KOPT-K1 (cell line): ENCODE data around the gene RIBC2.
"Not testable (repeated sequence)": the region's sequence is repeated elsewhere in the genome, so short reads cannot be mapped to it uniquely, and the experiment has no call there.

ENCODE experiments used
- H3K27ac ChIP-seq: fragments of 200-600 bp; sonication (generic); 2 replicates; pipeline ENCODE4 v1.5.1; 2016; ENCODE audit warnings: antibody characterized with exemption, mild to moderate bottlenecking, low read depth, low read length; ENCODE audit not compliant: poor library complexity, severe bottlenecking
- H3K36me3 ChIP-seq: fragments of 200-600 bp; sonication (generic); 2 replicates; pipeline ENCODE4 v1.5.1; 2017; ENCODE audit warnings: antibody characterized with exemption, mild to moderate bottlenecking, low read length, moderate library complexity; ENCODE audit not compliant: insufficient read depth
- H3K9me3 ChIP-seq: fragments of 200-600 bp; sonication (generic); 2 replicates; pipeline ENCODE4 v1.5.1; 2017; ENCODE audit warnings: antibody characterized with exemption, low read length, mild to moderate bottlenecking; ENCODE audit not compliant: insufficient read depth, poor library complexity, severe bottlenecking

The RIBC2 gene, protein sequence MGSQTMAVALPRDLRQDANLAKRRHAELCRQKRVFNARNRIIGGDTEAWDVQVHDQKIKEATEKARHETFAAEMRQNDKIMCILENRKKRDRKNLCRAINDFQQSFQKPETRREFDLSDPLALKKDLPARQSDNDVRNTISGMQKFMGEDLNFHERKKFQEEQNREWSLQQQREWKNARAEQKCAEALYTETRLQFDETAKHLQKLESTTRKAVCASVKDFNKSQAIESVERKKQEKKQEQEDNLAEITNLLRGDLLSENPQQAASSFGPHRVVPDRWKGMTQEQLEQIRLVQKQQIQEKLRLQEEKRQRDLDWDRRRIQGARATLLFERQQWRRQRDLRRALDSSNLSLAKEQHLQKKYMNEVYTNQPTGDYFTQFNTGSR

DNA sequence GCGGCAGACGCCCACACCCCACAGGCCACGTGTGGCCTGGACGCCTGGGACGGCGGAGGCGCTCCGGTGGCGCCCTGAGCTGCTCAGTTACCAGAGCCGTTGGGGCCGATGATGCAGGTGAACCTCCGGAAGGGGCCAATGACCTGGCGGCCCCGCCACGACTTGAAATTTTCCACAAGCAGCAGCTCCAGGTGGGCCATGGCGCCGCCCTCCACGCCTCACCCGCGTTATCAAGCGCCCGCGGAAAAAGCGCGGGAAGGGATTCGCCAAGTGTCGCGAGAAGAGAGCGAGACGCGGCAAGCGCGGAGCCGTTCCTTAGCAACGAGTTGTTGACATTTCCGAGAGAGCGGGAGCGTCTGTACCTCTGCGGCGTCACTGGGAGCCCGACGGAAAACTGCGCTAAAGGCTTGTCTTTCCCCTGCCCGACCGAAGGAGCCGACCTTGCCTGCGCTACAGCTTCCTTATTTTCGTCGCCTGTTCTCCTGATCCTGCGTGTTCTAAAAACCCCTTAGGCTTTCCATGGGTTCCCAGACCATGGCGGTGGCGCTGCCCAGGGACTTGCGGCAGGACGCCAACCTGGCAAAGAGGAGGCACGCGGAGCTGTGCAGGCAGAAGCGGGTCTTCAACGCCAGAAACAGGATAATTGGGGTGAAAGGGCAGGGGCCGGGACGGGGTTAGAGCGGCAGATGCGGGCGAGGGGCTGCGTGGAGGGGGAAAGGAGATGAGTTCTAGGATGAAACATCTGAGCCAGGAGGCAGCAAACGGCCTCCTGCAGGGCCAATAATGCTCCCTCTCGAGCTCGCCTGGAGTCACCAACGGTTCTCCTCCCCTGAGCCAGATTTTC is at the start of gene RIBC2, which contains the start of gene SMC1B:
TSS of gene RIBC2 (plus strand) at position 326 of the 844 bp plus-strand sequence. CDS start at position 520, 194 bp downstream.
TSS of gene SMC1B (minus strand) at position 232 of the 844 bp plus-strand sequence. CDS start at position 200, 32 bp downstream.
- no peak within 1 kb of the TSS for H3K27ac ChIP-seq
- no peaks in the 10 kb centered on the region for H3K36me3 ChIP-seq
- no peaks in the 10 kb centered on the region for H3K9me3 ChIP-seq

DNA sequence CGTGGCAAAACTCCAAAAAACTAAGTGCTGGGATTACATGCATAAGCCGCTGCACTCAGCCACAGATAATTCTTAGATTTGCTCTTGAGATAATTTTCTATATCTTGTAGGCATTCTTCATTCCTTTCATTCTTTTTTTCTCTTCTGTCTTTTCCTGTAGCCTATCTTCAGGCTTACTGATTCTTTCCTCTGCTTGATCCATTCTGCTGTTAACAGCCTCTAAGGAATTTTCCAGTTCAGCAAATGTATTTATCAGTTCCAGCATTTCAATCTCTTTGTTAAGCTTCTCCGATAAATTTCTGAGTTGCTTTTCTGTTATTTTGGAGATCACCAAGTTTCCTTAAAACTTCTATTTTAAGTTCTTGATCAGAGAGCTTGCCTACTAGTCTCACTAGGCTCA is 46.8 kb upstream of the RIBC2 start:
- H3K27ac ChIP-seq, result no peak overlapping the region
- H3K36me3 ChIP-seq, result no peaks in the 10 kb centered on the region
- peaks cover 19% of the 10 kb centered on the region for H3K9me3 ChIP-seq

DNA sequence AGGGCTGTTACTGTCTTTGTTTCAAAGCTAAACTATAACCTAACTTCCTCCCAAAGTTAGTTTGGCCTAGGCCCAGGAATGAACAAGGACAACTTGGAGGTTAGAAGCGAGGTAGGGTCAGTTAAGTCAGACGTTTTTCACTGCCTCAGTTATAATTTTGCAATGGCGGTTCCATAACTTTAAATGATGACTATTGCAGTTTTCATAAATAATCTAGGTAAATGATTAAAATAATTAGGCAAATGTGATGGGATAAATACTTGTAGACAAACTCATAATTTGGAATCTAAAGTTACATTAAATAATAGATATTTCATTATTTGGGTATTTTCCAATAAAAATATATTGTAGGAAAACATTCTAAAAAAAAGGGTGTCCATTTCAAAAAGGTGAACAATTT is 39.9 kb upstream of the RIBC2 start:
- H3K27ac ChIP-seq, H3K36me3 ChIP-seq, H3K9me3 ChIP-seq: not testable (repeated sequence)

DNA sequence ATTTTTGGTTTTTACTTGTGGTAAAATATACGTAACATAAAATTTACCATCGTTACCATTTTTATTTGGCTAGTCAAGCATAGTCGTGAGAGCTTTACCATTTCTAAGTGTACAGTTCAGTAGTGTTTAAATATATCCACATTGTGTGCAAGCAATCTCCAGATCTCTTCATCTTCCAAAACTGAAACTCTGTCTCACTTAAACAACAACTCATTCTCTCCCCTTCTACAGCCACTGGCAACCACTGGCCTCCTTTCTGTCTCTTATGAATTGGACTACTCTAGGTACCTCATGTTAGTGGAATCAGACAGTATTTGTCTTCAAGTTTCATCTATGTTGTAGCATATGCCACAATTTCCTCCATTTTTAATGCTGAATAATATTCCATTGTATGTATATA is 37.5 kb upstream of the RIBC2 start:
- H3K36me3 ChIP-seq, result no peaks in the 10 kb centered on the region
- no peaks in the 10 kb centered on the region for H3K9me3 ChIP-seq
- H3K27ac ChIP-seq, result no peak overlapping the region

DNA sequence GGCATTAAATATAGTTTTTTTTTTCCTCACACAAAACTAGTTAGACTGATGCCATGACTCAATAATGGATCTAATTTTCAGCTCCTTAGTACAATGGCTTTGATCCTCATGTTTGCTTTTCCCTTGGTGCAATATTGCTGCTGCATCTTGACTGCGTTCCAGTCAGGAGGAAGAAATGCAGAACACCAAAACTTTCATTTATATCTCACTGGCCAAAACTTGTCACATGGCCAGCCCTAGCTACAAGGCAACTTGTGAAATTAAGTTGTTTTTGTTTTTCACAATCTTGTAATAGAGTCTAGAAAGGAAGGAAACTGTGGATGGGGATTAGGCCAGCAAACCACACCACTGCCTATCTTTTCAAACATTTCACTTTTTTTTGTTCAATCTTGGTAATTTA is 36.8 kb upstream of the RIBC2 start:
- Histone ChIP-seq H3K9me3 (no peaks in the 10 kb centered on the region), H3K36me3 (no peaks in the 10 kb centered on the region), H3K27ac (no peak overlapping the region)

DNA sequence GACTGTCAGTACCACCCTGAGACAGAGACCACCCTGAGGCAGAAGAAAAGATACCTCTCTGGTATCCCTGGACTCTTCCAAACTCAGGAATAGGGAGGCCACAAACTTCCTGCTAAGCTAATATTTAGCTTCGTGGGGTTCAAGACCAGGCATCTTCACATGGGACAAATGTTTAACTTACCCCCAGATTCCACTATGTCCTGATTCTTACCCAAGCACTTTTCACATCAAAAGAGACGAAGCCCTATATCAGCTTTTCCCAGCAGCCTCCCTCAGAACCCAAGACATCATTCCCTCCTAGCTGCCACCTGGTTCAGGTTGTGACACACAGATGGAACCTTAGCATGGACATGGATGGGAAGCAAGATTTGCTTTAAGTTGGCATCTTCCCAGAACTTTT is 32.1 kb upstream of the RIBC2 start:
- Histone ChIP-seq H3K36me3 (no peaks in the 10 kb centered on the region), H3K27ac (no peak overlapping the region), H3K9me3 (no peaks in the 10 kb centered on the region)

DNA sequence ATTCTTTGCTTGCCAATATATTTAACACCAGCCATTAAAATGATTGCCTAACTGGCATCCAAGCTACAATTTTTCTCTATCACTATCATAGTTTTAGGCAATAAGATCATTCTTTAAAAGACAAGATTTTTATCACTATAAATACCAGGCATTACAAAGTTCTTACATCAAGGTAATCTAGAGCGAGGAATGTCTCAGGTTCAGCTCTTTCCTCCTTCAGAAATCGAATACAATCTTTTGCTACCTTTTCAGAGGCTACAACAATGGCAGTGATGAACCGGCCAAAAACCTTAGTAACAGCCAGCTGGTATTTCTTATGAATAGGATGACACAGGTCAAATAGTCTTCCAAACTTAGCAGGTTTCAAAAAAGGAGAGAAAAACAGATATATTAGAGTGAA is 23.9 kb upstream of the RIBC2 start:
- Histone ChIP-seq H3K9me3 (no peaks in the 10 kb centered on the region), H3K27ac (no peak overlapping the region), H3K36me3 (no peaks in the 10 kb centered on the region)

DNA sequence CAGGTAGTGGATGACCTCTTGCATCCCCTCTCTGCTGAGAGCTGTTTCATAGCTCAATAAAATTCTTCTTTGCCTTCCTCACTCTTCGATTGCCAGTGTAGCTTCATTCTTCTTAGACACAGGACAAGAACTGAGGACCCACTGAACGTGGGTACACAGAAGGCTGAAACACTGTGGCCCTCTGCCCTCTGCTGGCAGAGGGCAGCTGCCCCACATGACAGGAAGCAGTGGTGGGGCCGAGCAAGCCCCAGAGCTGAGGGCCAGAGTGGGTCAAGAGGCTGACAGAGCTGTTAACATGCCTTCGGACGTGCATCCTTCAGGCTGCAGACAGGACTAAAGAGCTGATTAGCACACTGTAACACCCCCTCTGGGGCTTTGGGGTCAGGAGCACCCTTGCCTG is 15.7 kb upstream of the RIBC2 start:
- Histone ChIP-seq H3K27ac (no peak overlapping the region), H3K36me3 (no peaks in the 10 kb centered on the region), H3K9me3 (peaks cover 13% of the 10 kb centered on the region)

DNA sequence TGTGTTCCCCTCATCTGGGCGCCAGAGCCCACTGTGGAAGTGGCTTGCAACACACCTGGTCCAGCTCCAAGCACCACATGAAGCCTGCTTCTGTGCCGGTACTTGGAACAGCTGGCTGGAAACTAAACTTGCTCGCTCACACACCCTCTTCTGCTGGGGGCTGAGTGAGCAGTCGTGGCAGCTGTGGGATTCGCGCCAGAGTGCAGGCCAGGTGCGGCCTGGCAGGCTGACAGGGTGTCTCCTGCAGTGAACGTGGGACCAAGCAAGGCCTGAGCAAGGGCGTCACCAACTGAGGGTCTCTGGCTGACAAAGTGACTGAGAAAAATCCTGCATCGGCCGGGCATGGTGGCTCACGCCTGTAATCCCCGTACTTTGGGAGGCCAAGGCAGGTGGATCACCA is 15.3 kb upstream of the RIBC2 start:
- no peak overlapping the region for H3K27ac ChIP-seq
- H3K36me3 ChIP-seq, result no peaks in the 10 kb centered on the region
- H3K9me3 ChIP-seq, result peaks cover 13% of the 10 kb centered on the region

DNA sequence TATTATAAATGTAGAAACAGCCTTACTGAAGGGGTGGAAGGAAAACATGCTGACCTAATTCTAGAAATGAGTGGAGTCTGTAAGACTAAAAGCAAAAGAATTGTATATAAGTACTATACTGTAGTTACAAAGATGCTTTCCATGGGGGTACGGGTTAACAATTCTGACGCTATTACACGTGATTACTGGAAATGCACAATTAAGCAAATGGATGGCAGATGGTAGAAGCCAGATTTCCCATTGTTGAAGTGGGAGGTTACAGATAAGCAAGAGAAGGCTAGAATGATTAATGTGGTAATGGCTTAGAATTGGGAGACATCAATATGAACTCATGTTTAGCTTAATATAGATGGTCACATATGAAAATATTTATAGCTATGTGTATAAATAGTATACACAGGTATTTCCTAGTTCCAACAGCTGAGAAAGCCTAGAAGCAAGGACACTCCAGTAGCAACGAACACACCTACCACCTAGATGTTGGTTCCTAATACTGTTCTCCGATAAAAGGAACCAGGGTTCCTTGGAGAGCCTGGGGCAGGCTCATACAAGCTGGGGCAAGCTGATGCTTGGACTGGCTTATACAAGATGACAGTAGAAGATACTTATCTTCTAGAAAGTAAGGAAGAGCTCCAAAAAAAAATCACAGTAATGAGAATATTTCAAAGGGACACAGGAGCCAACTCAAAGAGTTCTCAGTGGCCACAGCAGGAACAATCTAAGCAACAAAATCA is 13.6 kb upstream of the RIBC2 start:
- peaks cover 13% of the 10 kb centered on the region for H3K9me3 ChIP-seq
- H3K27ac ChIP-seq, result no peak overlapping the region
- no peaks in the 10 kb centered on the region for H3K36me3 ChIP-seq

DNA sequence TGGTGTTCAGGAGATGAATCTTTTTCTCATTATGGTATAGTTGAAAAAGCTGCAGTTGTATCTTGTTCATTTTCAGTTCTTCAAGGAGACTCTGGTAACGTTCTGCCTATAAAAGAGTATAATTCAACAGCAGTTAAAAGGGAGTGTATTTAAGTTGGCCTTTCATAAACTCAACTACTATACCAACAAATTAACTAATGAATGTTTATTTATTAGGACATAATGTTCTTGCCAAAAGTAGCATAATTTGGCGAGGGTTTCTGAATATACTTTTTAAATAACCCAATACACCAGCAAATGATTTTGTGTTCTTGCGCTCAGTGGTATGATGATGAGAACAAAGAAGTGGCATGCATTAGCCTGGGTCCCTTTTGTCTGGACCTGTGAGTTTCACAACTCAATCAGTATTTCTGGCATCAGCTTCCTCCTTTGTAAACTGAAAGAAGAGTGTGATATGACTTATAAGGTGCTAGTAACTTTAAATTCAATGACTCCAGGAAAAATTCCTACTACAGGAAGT is 11.0 kb upstream of the RIBC2 start:
- peaks cover 11% of the 10 kb centered on the region for H3K9me3 ChIP-seq
- no peak overlapping the region for H3K27ac ChIP-seq

DNA sequence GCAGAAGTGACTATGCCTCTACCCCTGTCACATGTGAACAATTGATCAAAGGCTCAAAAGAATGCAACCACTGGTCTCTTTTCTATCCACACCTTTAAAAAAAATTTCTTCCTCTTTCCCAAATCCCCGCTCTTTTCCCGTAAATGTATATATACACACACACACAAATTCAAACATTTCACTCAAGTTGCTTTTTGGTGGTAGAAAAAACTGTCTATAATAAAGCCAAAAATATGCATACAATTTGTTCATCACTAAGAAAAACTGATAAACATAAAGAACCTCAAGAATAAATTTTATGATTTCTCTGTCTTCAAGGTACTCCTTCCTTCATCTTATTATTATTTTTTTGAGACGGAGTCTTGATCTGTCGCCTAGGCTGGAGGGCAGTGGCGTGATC is 5.7 kb upstream of the RIBC2 start:
- Histone ChIP-seq H3K36me3 (no peaks in the 10 kb centered on the region), H3K27ac (no peak overlapping the region), H3K9me3 (peaks cover 9% of the 10 kb centered on the region)

More for the DNA sequence above, 11.0 kb upstream of the RIBC2 start:
- H3K36me3 ChIP-seq, result no peaks in the 10 kb centered on the region

DNA sequence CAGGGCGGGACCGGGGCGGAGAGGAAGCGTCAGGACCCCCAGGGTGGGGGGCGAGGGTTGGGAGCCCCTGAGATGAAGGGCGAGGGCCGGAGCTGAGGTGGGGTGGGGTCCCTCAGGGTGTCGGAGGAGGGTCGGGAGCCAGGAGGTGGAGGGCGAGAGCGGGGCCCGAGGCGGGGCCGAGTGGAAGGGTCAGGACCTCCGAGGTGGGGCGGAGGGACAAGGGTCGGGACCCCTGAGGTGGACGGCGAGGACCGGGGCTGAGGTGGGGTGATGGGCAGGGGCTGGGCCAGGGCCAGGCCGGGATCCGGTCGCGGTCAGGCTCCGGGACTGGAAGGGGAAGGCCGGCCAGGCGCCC is 503 bp upstream of the RIBC2 start:
- Histone ChIP-seq H3K36me3 (no peaks in the 10 kb centered on the region), H3K9me3 (no peaks in the 10 kb centered on the region), H3K27ac (no peak overlapping the region)

DNA sequence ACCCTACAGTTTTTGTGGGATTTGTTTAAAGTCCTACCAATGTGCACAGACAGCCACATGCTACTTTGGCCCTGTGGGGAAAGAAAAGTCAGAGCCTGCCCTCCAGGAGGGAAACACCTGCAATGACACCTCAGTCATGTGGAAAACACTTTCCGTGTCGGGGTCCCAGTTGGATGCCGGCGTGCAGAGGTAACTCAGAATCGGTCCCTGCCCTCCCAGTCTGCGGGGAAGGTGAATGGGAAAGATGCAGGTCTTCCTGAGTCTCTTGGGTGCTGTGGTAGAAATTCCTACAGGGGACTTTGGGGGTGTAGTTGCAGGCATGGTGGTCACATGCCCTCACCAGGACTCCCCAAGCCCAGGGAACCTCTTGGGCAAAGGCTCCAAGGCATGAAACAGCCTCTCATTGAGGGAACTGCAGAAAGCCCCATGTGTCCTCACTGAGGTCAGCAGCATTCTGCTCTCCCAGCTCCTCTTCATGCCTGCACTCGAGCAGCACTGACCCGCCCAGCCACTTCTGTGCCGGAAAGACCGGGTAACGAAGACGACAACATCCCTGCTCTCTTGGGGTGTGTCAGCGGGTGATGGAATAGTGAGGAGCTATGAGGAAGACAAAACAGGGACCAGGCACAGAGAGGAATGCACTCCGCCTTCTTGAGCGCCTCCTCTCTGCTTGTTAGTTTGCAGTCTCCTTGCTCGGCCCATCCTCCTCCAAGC is 4.7 kb downstream of the RIBC2 start:
- H3K9me3 ChIP-seq, result no peaks in the 10 kb centered on the region

More for the DNA sequence above, 4.7 kb downstream of the RIBC2 start:
- Histone ChIP-seq H3K36me3 (no peaks in the 10 kb centered on the region), H3K27ac (no peak overlapping the region)
